GM12865 (cell line): ENCODE measurements around the gene PGD.

ENCODE experiments used
- DNase-seq: peaks from one replicate; pipeline ENCODE4 v3.0.0; 2010; ENCODE audit warnings: low read depth
- H3K4me3 ChIP-seq: 2 replicates; pipeline ENCODE4 v1.5.1; 2011; ENCODE audit warnings: mild to moderate bottlenecking, low read depth, low read length, control low read depth
- CTCF ChIP-seq: IDR thresholded peaks from 2 replicates; pipeline ENCODE4 v1.5.1; 2011; ENCODE audit warnings: low read length, control low read depth, low read depth, inconsistent platforms; ENCODE audit not compliant: insufficient read depth; ENCODE audit errors: missing control alignments

PGD gene

GRCh38 chr1:10428984-10429383 lies 30.1 kb downstream of the PGD start:
- no peak overlapping the region for H3K4me3 ChIP-seq
- DNase-seq = no peak
- no peak for TF ChIP-seq CTCF

GRCh38 chr1:10429868-10430215 lies 31.0 kb downstream of the PGD start:
- H3K4me3 ChIP-seq = peak overlapping the region; percentile 93
- TF ChIP-seq CTCF = no peak
- DNase-seq = no peak

- peak; percentile 95 for TF ChIP-seq CTCF
- H3K4me3 ChIP-seq = peak within 1 kb of the TSS; percentile 93
- DNase-seq = peak; percentile 93
Observed at GRCh38 chr1:10430216-10431069, 31.6 kb downstream of the PGD start, which contains the start of gene CENPS. TSS of gene CENPS (plus strand) at chr1:10430433. CDS start at chr1:10430518, 85 bp downstream.

- peak overlapping the region; percentile 93 for H3K4me3 ChIP-seq
- no peak for TF ChIP-seq CTCF
- DNase-seq = peak; percentile 40
Observed at GRCh38 chr1:10431070-10431730, 32.3 kb downstream of the PGD start.

GRCh38 chr1:10432910-10433700 lies 34.2 kb downstream of the PGD start:
- no peak for TF ChIP-seq CTCF
- H3K4me3 ChIP-seq = no peak overlapping the region
- DNase-seq = no peak

- H3K4me3 ChIP-seq = no peak overlapping the region
- no peak for TF ChIP-seq CTCF
- DNase-seq = peak; percentile 25
Observed at GRCh38 chr1:10433790-10434189, 34.9 kb downstream of the PGD start.
